H1 (cell line): ENCODE results near the gene NAA20. TPM values are rescaled to one million over a fixed set of nuclear protein-coding genes. Genes with fewer than 3 reads are reported as not detected.

Experiments
- BACH1 ChIP-seq: IDR thresholded peaks from 2 replicates; pipeline ENCODE4 v1.6.1; 2012; ENCODE audit warnings: low read length, improper control_type of control experiment
- CBX5 ChIP-seq: fragments of 300-800, 300-1000 bp; sonication (generic); IDR thresholded peaks from 2 replicates; pipeline ENCODE4 v1.7.1; 2016; ENCODE audit warnings: antibody characterized with exemption, low read length, low read depth
- RAD21 ChIP-seq, 2 experiments: IDR thresholded peaks in 1 of 2; conservative IDR thresholded peaks in 1 of 2; 2 replicates each; pipeline ENCODE4 v1.6.1; 2011; ENCODE audit warnings: low read depth in 2 of 2, low read length in 2 of 2, improper control_type of control experiment in 1 of 2, inconsistent platforms in 1 of 2, mild to moderate bottlenecking in 1 of 2, moderate library complexity in 1 of 2
- SP2 ChIP-seq: IDR thresholded peaks from 2 replicates; pipeline ENCODE4 v1.6.1; 2012; ENCODE audit warnings: mild to moderate bottlenecking, low read length, inconsistent platforms
- YY1 ChIP-seq: IDR thresholded peaks from 2 replicates; pipeline ENCODE4 v1.6.1; 2011; ENCODE audit warnings: low read depth, mild to moderate bottlenecking, low read length
- polyA plus RNA-seq, 7 experiments: library from polyadenylated mRNA; depleted of rRNA in 3 of 7; stranded (reverse) in 5 of 7; unstranded in 2 of 7; fragments of >200 nt in 5 of 7; fragments of 200-250 nt in 2 of 7; gene quantifications; 1 replicate in 5 of 7; 2 replicates in 1 of 7; 4 replicates in 1 of 7; pipeline versions ENCODE4 v1.2.1 to v1.2.3, GENCODE V29; 2011 to 2013; ENCODE audit warnings: missing spikeins in 2 of 7, mixed read lengths in 2 of 7
- total RNA-seq: library from RNA; stranded (reverse); fragmentation: NEBNext Ultra II Directional; extraction: Animal tissue kit (Norgen Biotek cat#: 25700); gene quantifications from 2 replicates; pipeline ENCODE4 v1.2.1, GENCODE V29; 2021

NAA20 gene
- total and polyA plus RNA-seq, 2 of the 8 experiments (the other 6 are each of a cell fraction or from before 2014, with no cell fraction given) = 21.9 to 41.1 TPM

DNA sequence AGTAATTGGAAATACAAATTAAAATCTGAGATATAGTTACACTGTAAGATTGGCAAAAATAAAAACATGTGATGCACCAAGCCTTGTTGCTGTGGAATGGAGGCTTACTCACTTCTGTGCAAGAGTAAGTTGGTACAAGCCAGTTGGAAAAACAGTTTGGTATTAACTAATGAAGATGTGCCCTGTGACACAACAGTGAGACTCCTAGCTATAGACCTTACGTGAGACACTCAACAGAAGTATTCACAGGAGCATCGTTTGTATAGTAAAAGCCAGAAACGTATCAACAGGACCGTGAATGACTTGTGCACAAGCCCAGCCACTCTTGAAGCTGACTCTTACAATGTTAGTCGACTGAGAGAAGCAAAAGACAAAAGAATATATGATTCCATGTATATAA lies 14.6 kb downstream of the NAA20 start (continued):
- no peak for TF ChIP-seq BACH1
- no peak for TF ChIP-seq YY1
- no peak for TF ChIP-seq RAD21 (IDR thresholded peaks at IDR 0.05 in 1 of 2, conservative IDR thresholded peaks at IDR 0.05 in 1 of 2; ENCODE audit: low read depth in 2 of 2, low read length in 2 of 2)
- TF ChIP-seq CBX5 = no peak
- no peak for TF ChIP-seq SP2
